ENCODE results near the gene KIF18B. TPM values are rescaled to one million over a fixed set of nuclear protein-coding genes. Genes with fewer than 3 reads are reported as not detected.

Gene KIF18B
- total and polyA plus RNA-seq, 2 donors (not counting 3 experiments of a cell fraction or from before 2014, with no cell fraction given) = 24.5 to 50.3 TPM

- no peaks in the 10 kb centered on the region for H3K36me3 ChIP-seq (ENCODE audit: control insufficient read depth in 2 of 2, extremely low read depth in 1 of 2, insufficient read depth in 2 of 2, low read length in 2 of 2)
- no TSS peak for BruUV-seq (replicated peaks)
- dilution Hi-C loops (cut with MboI; ENCODE audit: extremely low pct_ligation_motif_present, low sequenced_read_pairs) (no loop called here), intact Hi-C loops (cut with micrococcal nuclease) (no loop called here)
- H3K27ac ChIP-seq (ENCODE audit: insufficient read depth, low read depth, low read length) = no peak overlapping the region
- H3K9ac ChIP-seq (replicated peaks; ENCODE audit: extremely low read depth, insufficient read depth, low read length) = no peak overlapping the region
- H2AFZ ChIP-seq (ENCODE audit: low read depth, low read length) = no peak overlapping the region
- no peaks in the 10 kb centered on the region for H3K9me3 ChIP-seq (replicated peaks; ENCODE audit: control insufficient read depth, insufficient read depth, low read length)
- H3K27me3 ChIP-seq (ENCODE audit: control insufficient read depth in 2 of 2, insufficient read depth in 2 of 2, low read length in 2 of 2) = peaks cover 11 to 13% of the 10 kb centered on the region in 2 experiments
- H3K9me1 ChIP-seq (replicated peaks; ENCODE audit: control insufficient read depth, extremely low read depth, insufficient read depth, low read length) = no peaks in the 10 kb centered on the region
- ChIA-PET POLR2A (no interaction called here), CTCF (interaction anchor here (1.0 to 1.6 kb wide), 5 partner anchors 9 to 57 kb away, joined by 3 to 5 read pairs (median 3); partner anchors contain the start of gene EFTUD2)
- no peak overlapping the region for H3K4me3 ChIP-seq (replicated peaks in 1 of 3; ENCODE audit: insufficient read depth in 1 of 3, low read depth in 1 of 3, low read length in 3 of 3)
- no peak for FAIRE-seq
- no peaks in the 10 kb centered on the region for H3K79me2 ChIP-seq (ENCODE audit: control insufficient read depth, insufficient read depth, low read length)
- TF ChIP-seq POLR2AphosphoS5 (IDR thresholded peaks at IDR 0.05; ENCODE audit: insufficient read depth, low read depth, low read length) (no peak), FOS (IDR thresholded peaks at IDR 0.05; ENCODE audit: borderline replicate concordance, insufficient read depth, low read length) (no peak), MYC (IDR thresholded peaks at IDR 0.05; ENCODE audit: low read depth, low read length) (no peak), GATA2 (IDR thresholded peaks at IDR 0.05; ENCODE audit: insufficient read depth, insufficient read length, low read depth, low read length) (no peak), CTCF (IDR thresholded peaks at IDR 0.05; ENCODE audit: extremely low read depth in 1 of 2, insufficient read depth in 1 of 2, low read depth in 1 of 2, low read length in 2 of 2) (no peak), MAX (IDR thresholded peaks at IDR 0.05; ENCODE audit: insufficient read depth, insufficient read length) (no peak), EZH2 (IDR thresholded peaks at IDR 0.05; ENCODE audit: borderline replicate concordance, low read depth, low read length, severe bottlenecking) (no peak), JUN (IDR thresholded peaks at IDR 0.05; ENCODE audit: borderline replicate concordance, insufficient read depth, insufficient read length, low read depth) (no peak), POLR2A (IDR thresholded peaks at IDR 0.05; ENCODE audit: low read depth, low read length) (no peak)
- no peak for DNase-seq (ENCODE audit: low read depth, low spot score)
- H3K4me1 ChIP-seq (ENCODE audit: control insufficient read depth, extremely low read depth, insufficient read depth, low read length) = no peaks in the 10 kb centered on the region
- H4K20me1 ChIP-seq (replicated peaks; ENCODE audit: control insufficient read depth, extremely low read depth, insufficient read depth, low read length) = no peaks in the 10 kb centered on the region
- H3K4me2 ChIP-seq (ENCODE audit: insufficient read depth, low read length) = no peak overlapping the region
These were observed 8.3 kb upstream of the KIF18B start for GRCh38 chr17:44955674-44956425.

All from endothelial cell of umbilical vein (primary cell).